Thymus (tissue), 11 donors: ENCODE results near the gene SH3PXD2A. TPM values are rescaled to one million over a fixed set of nuclear protein-coding genes. Genes with fewer than 3 reads are reported as not detected.

Experiments used
- DNase-seq, 9 donors: peaks; one replicate each; pipeline ENCODE4 v3.0.0-alpha.2; 2013; ENCODE audit warnings: low spot score in 9 of 9, low read depth in 6 of 9, missing footprints in 1 of 9
- H3K27ac ChIP-seq, 2 donors: one replicate each; pipeline ENCODE4 v1.5.1; 2013; ENCODE audit warnings: control low read depth in 1 of 2, low read depth in 1 of 2, low read length in 1 of 2, mild to moderate bottlenecking in 1 of 2, moderate library complexity in 1 of 2
- H3K27me3 ChIP-seq, 2 donors: one replicate each; pipeline ENCODE4 v1.5.1; 2013; ENCODE audit warnings: low read length in 1 of 2; ENCODE audit not compliant: control insufficient read depth in 2 of 2, insufficient read depth in 1 of 2
- H3K36me3 ChIP-seq, 2 donors: one replicate each; pipeline ENCODE4 v1.5.1; 2013; ENCODE audit warnings: low read length in 1 of 2, mild to moderate bottlenecking in 1 of 2, moderate library complexity in 1 of 2; ENCODE audit not compliant: control insufficient read depth in 2 of 2, insufficient read depth in 2 of 2
- H3K4me1 ChIP-seq, 2 donors: one replicate each; pipeline ENCODE4 v1.5.1; 2013; ENCODE audit warnings: low read length in 2 of 2; ENCODE audit not compliant: control insufficient read depth in 2 of 2, insufficient read depth in 2 of 2
- H3K4me3 ChIP-seq, 2 donors: one replicate each; pipeline ENCODE4 v1.5.1; 2013; ENCODE audit warnings: low read length in 2 of 2, control low read depth in 1 of 2, mild to moderate bottlenecking in 1 of 2
- H3K9me3 ChIP-seq, 2 donors: one replicate each; pipeline ENCODE4 v1.5.1; 2013; ENCODE audit warnings: low read length in 1 of 2, mild to moderate bottlenecking in 1 of 2; ENCODE audit not compliant: control insufficient read depth in 2 of 2, insufficient read depth in 1 of 2
- WGBS: extraction: QIAGEN DNeasy Blood & Tissue Kit; methylation state at CpG from one replicate; pipeline ENCODE4 v1.1.7; 2013; 5-methylcytosine and 5-hydroxymethylcytosine counted together
- polyA plus RNA-seq: library from polyadenylated mRNA; stranded (reverse); fragments of 200-250 nt; gene quantifications from one replicate; pipeline ENCODE4 v1.2.3, GENCODE V29; 2013
- total RNA-seq: library from RNA; stranded (reverse); fragments of 120-200 nt; gene quantifications from one replicate; pipeline ENCODE4 v1.2.4, GENCODE V29; 2013
- donor health status: healthy.

The SH3PXD2A gene
- total and polyA plus RNA-seq, 2 donors, result 3.8 to 9.5 TPM

GRCh38 chr10:103834436-103835095 is 20.8 kb downstream of the SH3PXD2A start:
- Histone ChIP-seq H3K4me1 (peaks cover 0 to 20% of the 10 kb centered on the region in 2 donors), H3K36me3 (no peaks in the 10 kb centered on the region), H3K27me3 (no peaks in the 10 kb centered on the region), H3K9me3 (no peaks in the 10 kb centered on the region), H3K4me3 (no peak overlapping the region), H3K27ac (peak overlapping the region; percentile 38 to 48)
- no peak for DNase-seq
- WGBS, result 75% methylated on average over 5 of the region's 5 CpGs

- H3K36me3 ChIP-seq, result no peaks in the 10 kb centered on the region
- 90% methylated on average over 5 of the region's 5 CpGs for WGBS
- peaks cover 0 to 20% of the 10 kb centered on the region in 2 donors for H3K4me1 ChIP-seq
- H3K27me3 ChIP-seq, result no peaks in the 10 kb centered on the region
- H3K27ac ChIP-seq, result peak overlapping the region in 1 of 2 donors; percentile 55
- no peak for DNase-seq
- no peak overlapping the region for H3K4me3 ChIP-seq
- no peaks in the 10 kb centered on the region for H3K9me3 ChIP-seq
Observed at GRCh38 chr10:103833731-103834365, 21.5 kb downstream of the SH3PXD2A start.

DNA sequence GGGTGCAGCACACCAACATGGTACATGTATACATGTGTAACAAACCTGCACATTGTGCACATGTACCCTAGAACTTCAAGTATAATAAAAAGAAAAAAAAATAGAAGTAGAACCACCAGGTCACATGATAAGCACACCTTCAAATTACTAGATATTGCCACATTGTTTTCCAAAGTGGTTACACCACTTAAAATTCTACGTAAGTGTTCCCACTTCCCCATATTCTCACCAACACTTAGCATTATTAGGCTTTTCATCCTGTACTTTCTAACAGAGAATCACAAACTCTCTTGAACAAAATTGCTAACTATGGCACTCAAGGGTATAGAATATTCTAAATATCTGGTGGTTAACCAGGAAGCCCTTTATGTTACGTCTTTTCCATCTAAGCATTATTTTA is 22.6 kb downstream of the SH3PXD2A start:
- DNase-seq, result no peak
- no peaks in the 10 kb centered on the region for H3K27me3 ChIP-seq
- WGBS, result 96% methylated on average over 2 of the region's 2 CpGs
- H3K36me3 ChIP-seq, result no peaks in the 10 kb centered on the region
- no peaks in the 10 kb centered on the region for H3K9me3 ChIP-seq
- H3K4me3 ChIP-seq, result no peak overlapping the region
- no peak overlapping the region for H3K27ac ChIP-seq
- H3K4me1 ChIP-seq, result peaks cover 0 to 25% of the 10 kb centered on the region in 2 donors

GRCh38 chr10:103829838-103830465 is 25.4 kb downstream of the SH3PXD2A start:
- no peaks in the 10 kb centered on the region for H3K27me3 ChIP-seq
- no peak overlapping the region for H3K4me3 ChIP-seq
- no peak for DNase-seq
- H3K4me1 ChIP-seq, result peaks cover 0 to 12% of the 10 kb centered on the region in 2 donors
- 94% methylated on average over 5 of the region's 5 CpGs for WGBS
- H3K36me3 ChIP-seq, result no peaks in the 10 kb centered on the region
- H3K9me3 ChIP-seq, result no peaks in the 10 kb centered on the region
- no peak overlapping the region for H3K27ac ChIP-seq

DNA sequence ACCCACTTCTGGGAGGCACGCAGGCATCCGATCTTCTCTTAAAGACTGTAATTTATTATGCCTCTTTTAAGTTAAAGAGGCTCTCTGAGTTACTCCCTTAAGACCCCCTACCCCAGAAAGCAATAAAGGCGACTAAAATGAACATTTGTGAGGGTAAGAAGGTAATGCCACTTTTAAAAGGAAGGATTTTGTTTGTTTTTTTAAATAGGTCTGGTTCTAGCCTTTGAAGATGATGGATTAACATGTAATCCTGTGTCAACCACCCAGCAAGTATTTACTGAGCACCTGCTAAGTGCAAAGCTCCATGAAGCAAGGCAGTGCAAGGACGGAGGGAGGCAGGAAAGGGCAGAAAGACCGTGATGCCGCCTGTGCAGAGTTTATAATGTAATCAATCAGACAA is 26.1 kb downstream of the SH3PXD2A start:
- H3K4me1 ChIP-seq, result peaks cover 0 to 16% of the 10 kb centered on the region in 2 donors
- WGBS, result 96% methylated on average over 6 of the region's 6 CpGs

DNA sequence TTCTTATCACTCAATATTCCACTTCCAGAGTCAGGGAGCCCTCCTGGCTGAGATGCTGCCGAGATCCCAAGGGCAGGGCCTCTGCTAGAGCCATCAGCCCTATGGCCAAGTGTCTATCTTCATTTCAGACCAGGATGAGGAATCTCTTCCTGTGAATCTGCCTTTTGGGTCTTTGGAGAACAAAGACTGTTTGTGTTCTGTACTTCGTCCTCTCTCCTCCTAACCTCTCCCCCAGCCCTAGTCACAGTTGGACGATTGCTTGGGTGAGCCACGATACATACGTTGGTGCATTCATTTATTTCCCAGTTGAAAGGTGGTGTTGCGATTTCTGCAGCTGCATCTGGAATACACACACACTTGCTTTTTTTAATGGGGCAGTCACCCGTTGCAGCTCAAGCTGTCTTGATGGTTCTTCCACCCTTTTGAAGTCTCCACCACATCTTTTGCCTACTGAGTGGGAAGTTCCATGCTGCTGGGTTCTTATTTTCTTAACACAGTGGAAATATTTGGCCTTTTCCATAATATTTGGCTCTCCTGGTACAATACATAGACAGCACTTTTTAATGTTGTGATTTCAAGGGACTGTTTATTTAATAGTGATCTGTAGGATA is 26.7 kb downstream of the SH3PXD2A start:
- 92% methylated on average over 7 of the region's 7 CpGs for WGBS
- Histone ChIP-seq H3K4me1 (peaks cover 0 to 17% of the 10 kb centered on the region in 2 donors), H3K27ac (peak overlapping the region in 1 of 2 donors; percentile 48), H3K27me3 (no peaks in the 10 kb centered on the region), H3K4me3 (no peak overlapping the region), H3K9me3 (no peaks in the 10 kb centered on the region), H3K36me3 (no peaks in the 10 kb centered on the region)
- DNase-seq, result no peak

More for the DNA sequence above, 26.1 kb downstream of the SH3PXD2A start:
- Histone ChIP-seq H3K27ac (no peak overlapping the region), H3K36me3 (no peaks in the 10 kb centered on the region), H3K4me3 (no peak overlapping the region), H3K27me3 (no peaks in the 10 kb centered on the region), H3K9me3 (no peaks in the 10 kb centered on the region)
- DNase-seq, result no peak

DNA sequence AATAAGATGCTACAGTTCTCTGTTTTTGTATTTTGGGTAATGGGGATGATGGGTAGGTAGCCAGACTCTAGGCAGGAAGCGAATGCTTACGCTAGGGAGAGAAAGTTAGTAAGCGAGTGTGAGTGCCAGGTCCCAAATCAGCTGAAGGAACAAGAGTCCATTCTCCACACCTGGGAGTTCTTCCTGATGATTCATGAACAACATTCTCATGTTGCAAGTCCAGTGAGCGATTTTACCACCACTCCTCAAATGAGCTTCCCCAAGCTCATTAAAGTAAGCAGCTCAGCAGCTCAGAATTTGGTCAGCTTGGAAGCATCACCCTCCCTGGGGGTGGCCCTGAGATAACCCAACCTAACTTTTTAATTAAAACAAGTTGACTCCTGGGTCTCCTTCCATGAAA is 27.3 kb downstream of the SH3PXD2A start:
- Histone ChIP-seq H3K27ac (no peak overlapping the region), H3K4me3 (no peak overlapping the region), H3K9me3 (no peaks in the 10 kb centered on the region), H3K27me3 (no peaks in the 10 kb centered on the region), H3K36me3 (no peaks in the 10 kb centered on the region), H3K4me1 (peaks cover 0 to 16% of the 10 kb centered on the region in 2 donors)
- WGBS, result 96% methylated on average over 4 of the region's 4 CpGs
- DNase-seq, result no peak

DNA sequence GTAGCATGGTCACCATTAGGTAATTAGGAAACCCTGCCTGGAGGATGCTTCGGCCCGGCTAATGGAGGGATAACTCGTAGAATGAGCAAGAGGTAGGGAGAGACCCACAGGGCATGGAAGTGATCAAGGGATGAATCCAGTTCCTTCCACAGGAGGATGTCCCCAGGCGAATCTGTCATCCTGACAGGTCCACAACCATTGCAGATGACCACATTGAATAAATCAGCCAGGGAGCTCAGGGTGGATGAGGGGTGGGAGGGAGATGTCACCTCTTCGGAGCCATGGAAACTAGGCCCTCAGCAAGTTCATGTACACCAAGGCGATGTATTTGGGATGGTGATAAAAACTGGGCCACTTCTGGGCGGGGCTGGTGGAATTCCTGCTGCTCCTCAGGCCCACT is 28.5 kb downstream of the SH3PXD2A start:
- no peak for DNase-seq
- peaks cover 0 to 16% of the 10 kb centered on the region in 2 donors for H3K4me1 ChIP-seq

GRCh38 chr10:103824281-103824680 is 31.1 kb downstream of the SH3PXD2A start:
- no peak overlapping the region for H3K4me3 ChIP-seq
- H3K27me3 ChIP-seq, result peaks cover 0 to 15% of the 10 kb centered on the region in 2 donors
- H3K9me3 ChIP-seq, result no peaks in the 10 kb centered on the region
- 36% methylated on average over 6 of the region's 6 CpGs for WGBS
- H3K4me1 ChIP-seq, result peaks cover 0 to 21% of the 10 kb centered on the region in 2 donors
- H3K36me3 ChIP-seq, result no peaks in the 10 kb centered on the region
- H3K27ac ChIP-seq, result no peak overlapping the region
- no peak for DNase-seq

More for the DNA sequence above, 28.5 kb downstream of the SH3PXD2A start:
- WGBS, result 99% methylated on average over 7 of the region's 7 CpGs
- no peak overlapping the region for H3K4me3 ChIP-seq
- H3K9me3 ChIP-seq, result no peaks in the 10 kb centered on the region
- no peaks in the 10 kb centered on the region for H3K36me3 ChIP-seq
- H3K27me3 ChIP-seq, result peaks cover 0 to 2% of the 10 kb centered on the region in 2 donors
- no peak overlapping the region for H3K27ac ChIP-seq
